ENCODE measurements around the gene SNX30.

GRCh38 chr9:112864403-112864802, 113.8 kb downstream of the SNX30 start:
- no peak for TF ChIP-seq EZH2 (IDR thresholded peaks at IDR 0.05; ENCODE audit: borderline replicate concordance, low read length)
- TF ChIP-seq, protein P1, sequence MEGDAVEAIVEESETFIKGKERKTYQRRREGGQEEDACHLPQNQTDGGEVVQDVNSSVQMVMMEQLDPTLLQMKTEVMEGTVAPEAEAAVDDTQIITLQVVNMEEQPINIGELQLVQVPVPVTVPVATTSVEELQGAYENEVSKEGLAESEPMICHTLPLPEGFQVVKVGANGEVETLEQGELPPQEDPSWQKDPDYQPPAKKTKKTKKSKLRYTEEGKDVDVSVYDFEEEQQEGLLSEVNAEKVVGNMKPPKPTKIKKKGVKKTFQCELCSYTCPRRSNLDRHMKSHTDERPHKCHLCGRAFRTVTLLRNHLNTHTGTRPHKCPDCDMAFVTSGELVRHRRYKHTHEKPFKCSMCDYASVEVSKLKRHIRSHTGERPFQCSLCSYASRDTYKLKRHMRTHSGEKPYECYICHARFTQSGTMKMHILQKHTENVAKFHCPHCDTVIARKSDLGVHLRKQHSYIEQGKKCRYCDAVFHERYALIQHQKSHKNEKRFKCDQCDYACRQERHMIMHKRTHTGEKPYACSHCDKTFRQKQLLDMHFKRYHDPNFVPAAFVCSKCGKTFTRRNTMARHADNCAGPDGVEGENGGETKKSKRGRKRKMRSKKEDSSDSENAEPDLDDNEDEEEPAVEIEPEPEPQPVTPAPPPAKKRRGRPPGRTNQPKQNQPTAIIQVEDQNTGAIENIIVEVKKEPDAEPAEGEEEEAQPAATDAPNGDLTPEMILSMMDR (IDR thresholded peaks at IDR 0.05; ENCODE audit: low read length): no peak
